Measurements from ENCODE around the gene YES1.

- TF ChIP-seq CTCF (IDR thresholded peaks at IDR 0.05) (no peak), POLR2A (IDR thresholded peaks at IDR 0.05) (no peak)
Measured at GRCh38 chr18:811892-812375, at the start of gene YES1.

All from testis (tissue), 2 donors.